ENCODE data around the gene PTPN13.

- TF ChIP-seq POLR2A (IDR thresholded peaks at IDR 0.05) = no peak
- no peak for TF ChIP-seq CTCF (IDR thresholded peaks at IDR 0.05)
Observed at GRCh38 chr4:86706923-86707597, 112.9 kb downstream of the PTPN13 start.
